ENCODE measurements around the gene AKR1B15.
"Not testable (repeated sequence)": the region's sequence is repeated elsewhere in the genome, so short reads cannot be mapped to it uniquely, and the experiment has no call there.

The AKR1B15 gene

GRCh38 chr7:134548877-134549276 is at the start of gene AKR1B15:
Gene AKR1B15, plus strand, starts transcription at chr7:134549110. Its CDS starts 15,510 bp downstream, at chr7:134564620.
- no peak for DNase-seq

GRCh38 chr7:134500406-134500805 is 48.5 kb upstream of the AKR1B15 start:
- DNase-seq, result no peak

GRCh38 chr7:134500982-134501381 is 47.9 kb upstream of the AKR1B15 start:
- DNase-seq, result no peak

- no peak for DNase-seq
These were observed 46.2 kb upstream of the AKR1B15 start for GRCh38 chr7:134502463-134503371.

- DNase-seq, result no peak
These were observed 44.2 kb upstream of the AKR1B15 start for GRCh38 chr7:134504660-134505164.

GRCh38 chr7:134505856-134506255 is 43.1 kb upstream of the AKR1B15 start:
- DNase-seq, result no peak

GRCh38 chr7:134509010-134509409 is 39.9 kb upstream of the AKR1B15 start:
- no peak for DNase-seq

GRCh38 chr7:134510646-134511045 is 38.3 kb upstream of the AKR1B15 start:
- DNase-seq, result no peak

GRCh38 chr7:134512271-134512670 is 36.6 kb upstream of the AKR1B15 start:
- no peak for DNase-seq

GRCh38 chr7:134513169-134513752 is 35.6 kb upstream of the AKR1B15 start:
- peak; percentile 25 for DNase-seq

GRCh38 chr7:134514106-134514505 is 34.8 kb upstream of the AKR1B15 start:
- DNase-seq, result no peak

- DNase-seq, result peak; percentile 71
These were observed 34.2 kb upstream of the AKR1B15 start for GRCh38 chr7:134514663-134515062.

- DNase-seq, result no peak
These were observed 33.1 kb upstream of the AKR1B15 start for GRCh38 chr7:134515569-134516468.

GRCh38 chr7:134520130-134520529 is 28.8 kb upstream of the AKR1B15 start:
- no peak for DNase-seq

GRCh38 chr7:134522601-134523000 is 26.3 kb upstream of the AKR1B15 start:
- no peak for DNase-seq

- DNase-seq, result not testable (repeated sequence)
These were observed 23.5 kb upstream of the AKR1B15 start for GRCh38 chr7:134525449-134525848.

- not testable (repeated sequence) for DNase-seq
These were observed 22.2 kb upstream of the AKR1B15 start for GRCh38 chr7:134526552-134527248.

- DNase-seq, result no peak
These were observed 20.9 kb upstream of the AKR1B15 start for GRCh38 chr7:134527979-134528371.

GRCh38 chr7:134528749-134529148 is 20.2 kb upstream of the AKR1B15 start:
- no peak for DNase-seq

GRCh38 chr7:134530460-134530859 is 18.4 kb upstream of the AKR1B15 start:
- no peak for DNase-seq

- DNase-seq, result no peak
These were observed 16.5 kb upstream of the AKR1B15 start for GRCh38 chr7:134532180-134532953.

- DNase-seq, result no peak
These were observed 16.0 kb upstream of the AKR1B15 start for GRCh38 chr7:134532954-134533218.
